ENCODE measurements around the gene FAM222B. TPM values are rescaled to one million over a fixed set of nuclear protein-coding genes. Genes with fewer than 3 reads are reported as not detected.

FAM222B gene
- total and polyA plus RNA-seq, 9 of the 15 experiments (the other 6 are each of a cell fraction or from before 2014, with no cell fraction given), result 4.0 to 34.6 (median 7.5) TPM

DNA sequence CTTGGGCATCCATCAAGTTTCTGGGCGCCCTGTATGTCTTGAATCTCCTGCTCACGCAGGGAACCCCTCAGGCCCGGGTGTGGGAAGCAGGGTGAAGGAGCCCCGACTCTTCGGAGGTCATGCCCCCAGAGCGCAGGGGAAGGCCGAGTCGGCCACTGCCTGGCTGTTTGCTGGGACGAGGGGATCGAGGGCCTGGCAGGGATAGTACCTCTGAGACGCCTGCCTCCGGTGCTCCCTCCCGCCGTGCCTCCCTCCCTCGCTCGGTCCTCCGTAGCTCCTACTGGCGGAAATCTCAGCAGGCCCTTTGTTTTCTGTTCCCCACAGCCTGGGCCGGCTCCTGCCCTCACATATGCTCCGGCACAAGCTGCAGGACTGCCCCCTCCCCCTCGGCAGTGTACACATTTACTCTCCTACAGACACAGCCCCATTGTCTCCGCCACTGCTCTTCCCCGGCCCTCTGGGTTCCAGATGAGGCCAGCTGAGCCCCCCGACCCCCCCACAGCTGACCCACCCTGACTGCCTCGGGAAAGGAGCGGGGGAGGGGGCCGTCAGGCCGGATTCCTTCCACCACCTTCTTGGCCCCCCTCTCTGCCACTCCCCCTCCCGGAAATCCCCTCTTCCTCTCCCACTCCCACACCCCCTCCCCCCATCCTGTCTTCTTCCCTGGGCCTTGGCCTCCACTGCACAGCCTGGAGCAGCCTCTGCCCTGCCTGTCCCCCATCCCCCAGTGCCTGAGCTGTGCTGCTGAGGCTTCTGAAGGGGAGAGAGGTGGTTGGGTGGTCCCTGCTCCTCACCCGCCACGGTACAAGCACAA lies 97.4 kb downstream of the FAM222B start (continued):
- TF ChIP-seq KDM4B (IDR thresholded peaks at IDR 0.05; ENCODE audit: borderline replicate concordance in 2 of 2, low read depth in 1 of 2) (0 out of 4 replicates have a peak, but pooled peaks of 1 of the 2 experiments have one; percentile 19), HSF4 (CRISPR knock-in tag; IDR thresholded peaks at IDR 0.05; ENCODE audit: borderline replicate concordance) (no peak), SMAD3 (CRISPR knock-in tag; conservative IDR thresholded peaks at IDR 0.05) (no peak), ZFP36 (IDR thresholded peaks at IDR 0.05; ENCODE audit: low read depth, low read length, partially characterized antibody) (no peak), YY1 (IDR thresholded peaks at IDR 0.05; ENCODE audit: borderline replicate concordance in 1 of 3, control insufficient read depth in 1 of 3, extremely low read depth in 1 of 3, insufficient read depth in 3 of 3, insufficient read length in 1 of 3, insufficient replicate concordance in 2 of 3, low read depth in 1 of 3, low read length in 2 of 3) (peak in 1 of 3 experiments; percentile 51), RBM25 (IDR thresholded peaks at IDR 0.05; ENCODE audit: low read depth, low read length, severe bottlenecking) (no peak), ZNF274 (IDR thresholded peaks at IDR 0.05; ENCODE audit: borderline replicate concordance, low read depth, low read length) (no peak), HLTF (IDR thresholded peaks at IDR 0.05) (no peak), HOXB6 (CRISPR knock-in tag; IDR thresholded peaks at IDR 0.05; ENCODE audit: borderline replicate concordance) (no peak), TBP (optimal IDR thresholded peaks at IDR 0.05; ENCODE audit: low read depth, low read length) (peak; percentile 13), CBFB (CRISPR knock-in tag; IDR thresholded peaks at IDR 0.05) (0 out of 2 replicates have a peak, but pooled peaks have one; percentile 62), CTBP1 (IDR thresholded peaks at IDR 0.05; ENCODE audit: borderline replicate concordance) (no peak), PCBP1 (IDR thresholded peaks at IDR 0.05; ENCODE audit: low read depth, low read length, poor library complexity, severe bottlenecking) (peak; percentile 16), ZBTB1 (CRISPR knock-in tag; IDR thresholded peaks at IDR 0.05; ENCODE audit: borderline replicate concordance, low read depth) (no peak), POLR2B (IDR thresholded peaks at IDR 0.05; ENCODE audit: low read depth, partially characterized antibody) (no peak)
- TF ChIP-seq, protein P1, sequence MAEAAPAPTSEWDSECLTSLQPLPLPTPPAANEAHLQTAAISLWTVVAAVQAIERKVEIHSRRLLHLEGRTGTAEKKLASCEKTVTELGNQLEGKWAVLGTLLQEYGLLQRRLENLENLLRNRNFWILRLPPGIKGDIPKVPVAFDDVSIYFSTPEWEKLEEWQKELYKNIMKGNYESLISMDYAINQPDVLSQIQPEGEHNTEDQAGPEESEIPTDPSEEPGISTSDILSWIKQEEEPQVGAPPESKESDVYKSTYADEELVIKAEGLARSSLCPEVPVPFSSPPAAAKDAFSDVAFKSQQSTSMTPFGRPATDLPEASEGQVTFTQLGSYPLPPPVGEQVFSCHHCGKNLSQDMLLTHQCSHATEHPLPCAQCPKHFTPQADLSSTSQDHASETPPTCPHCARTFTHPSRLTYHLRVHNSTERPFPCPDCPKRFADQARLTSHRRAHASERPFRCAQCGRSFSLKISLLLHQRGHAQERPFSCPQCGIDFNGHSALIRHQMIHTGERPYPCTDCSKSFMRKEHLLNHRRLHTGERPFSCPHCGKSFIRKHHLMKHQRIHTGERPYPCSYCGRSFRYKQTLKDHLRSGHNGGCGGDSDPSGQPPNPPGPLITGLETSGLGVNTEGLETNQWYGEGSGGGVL (CRISPR knock-in tag; IDR thresholded peaks at IDR 0.05), result no peak
- TF ChIP-seq, protein P2, sequence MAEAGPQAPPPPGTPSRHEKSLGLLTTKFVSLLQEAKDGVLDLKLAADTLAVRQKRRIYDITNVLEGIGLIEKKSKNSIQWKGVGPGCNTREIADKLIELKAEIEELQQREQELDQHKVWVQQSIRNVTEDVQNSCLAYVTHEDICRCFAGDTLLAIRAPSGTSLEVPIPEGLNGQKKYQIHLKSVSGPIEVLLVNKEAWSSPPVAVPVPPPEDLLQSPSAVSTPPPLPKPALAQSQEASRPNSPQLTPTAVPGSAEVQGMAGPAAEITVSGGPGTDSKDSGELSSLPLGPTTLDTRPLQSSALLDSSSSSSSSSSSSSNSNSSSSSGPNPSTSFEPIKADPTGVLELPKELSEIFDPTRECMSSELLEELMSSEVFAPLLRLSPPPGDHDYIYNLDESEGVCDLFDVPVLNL (CRISPR knock-in tag; IDR thresholded peaks at IDR 0.05; ENCODE audit: low read depth), result no peak
- TF ChIP-seq, protein P3, sequence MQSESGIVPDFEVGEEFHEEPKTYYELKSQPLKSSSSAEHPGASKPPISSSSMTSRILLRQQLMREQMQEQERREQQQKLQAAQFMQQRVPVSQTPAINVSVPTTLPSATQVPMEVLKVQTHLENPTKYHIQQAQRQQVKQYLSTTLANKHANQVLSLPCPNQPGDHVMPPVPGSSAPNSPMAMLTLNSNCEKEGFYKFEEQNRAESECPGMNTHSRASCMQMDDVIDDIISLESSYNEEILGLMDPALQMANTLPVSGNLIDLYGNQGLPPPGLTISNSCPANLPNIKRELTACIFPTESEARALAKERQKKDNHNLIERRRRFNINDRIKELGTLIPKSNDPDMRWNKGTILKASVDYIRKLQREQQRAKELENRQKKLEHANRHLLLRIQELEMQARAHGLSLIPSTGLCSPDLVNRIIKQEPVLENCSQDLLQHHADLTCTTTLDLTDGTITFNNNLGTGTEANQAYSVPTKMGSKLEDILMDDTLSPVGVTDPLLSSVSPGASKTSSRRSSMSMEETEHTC (IDR thresholded peaks at IDR 0.05), result no peak
- TF ChIP-seq, protein P4, sequence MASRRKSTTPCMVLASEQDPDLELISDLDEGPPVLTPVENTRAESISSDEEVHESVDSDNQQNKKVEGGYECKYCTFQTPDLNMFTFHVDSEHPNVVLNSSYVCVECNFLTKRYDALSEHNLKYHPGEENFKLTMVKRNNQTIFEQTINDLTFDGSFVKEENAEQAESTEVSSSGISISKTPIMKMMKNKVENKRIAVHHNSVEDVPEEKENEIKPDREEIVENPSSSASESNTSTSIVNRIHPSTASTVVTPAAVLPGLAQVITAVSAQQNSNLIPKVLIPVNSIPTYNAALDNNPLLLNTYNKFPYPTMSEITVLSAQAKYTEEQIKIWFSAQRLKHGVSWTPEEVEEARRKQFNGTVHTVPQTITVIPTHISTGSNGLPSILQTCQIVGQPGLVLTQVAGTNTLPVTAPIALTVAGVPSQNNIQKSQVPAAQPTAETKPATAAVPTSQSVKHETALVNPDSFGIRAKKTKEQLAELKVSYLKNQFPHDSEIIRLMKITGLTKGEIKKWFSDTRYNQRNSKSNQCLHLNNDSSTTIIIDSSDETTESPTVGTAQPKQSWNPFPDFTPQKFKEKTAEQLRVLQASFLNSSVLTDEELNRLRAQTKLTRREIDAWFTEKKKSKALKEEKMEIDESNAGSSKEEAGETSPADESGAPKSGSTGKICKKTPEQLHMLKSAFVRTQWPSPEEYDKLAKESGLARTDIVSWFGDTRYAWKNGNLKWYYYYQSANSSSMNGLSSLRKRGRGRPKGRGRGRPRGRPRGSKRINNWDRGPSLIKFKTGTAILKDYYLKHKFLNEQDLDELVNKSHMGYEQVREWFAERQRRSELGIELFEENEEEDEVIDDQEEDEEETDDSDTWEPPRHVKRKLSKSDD (conservative IDR thresholded peaks at IDR 0.05; ENCODE audit: low read length), result no peak

Measured in K562 (cell line).